Mucosa of descending colon (tissue), 3 donors: Measurements from ENCODE around the gene ACAD8. TPM values are rescaled to one million over a fixed set of nuclear protein-coding genes. Genes with fewer than 3 reads are reported as not detected.

Experiments used
- ATAC-seq: fragments of 200-7000 bp; cut with Tn5 transposase; one replicate; pipeline ENCODE4 v1.9.1; 2020; ENCODE audit warnings: mild to moderate bottlenecking, moderate library complexity
- DNase-seq, 3 donors: peaks; one replicate each; pipeline ENCODE4 v3.0.0-alpha.2; 2020
- H3K36me3 ChIP-seq: fragments of 200-600 bp; one replicate; pipeline ENCODE4 v1.8.0; 2021; ENCODE audit warnings: low read depth, mild to moderate bottlenecking
- H3K4me1 ChIP-seq: fragments of 200-600 bp; one replicate; pipeline ENCODE4 v1.8.0; 2021; ENCODE audit warnings: low read depth, mild to moderate bottlenecking
- H3K4me3 ChIP-seq: fragments of 200-600 bp; one replicate; pipeline ENCODE4 v1.8.0; 2021; ENCODE audit warnings: mild to moderate bottlenecking
- H3K9me3 ChIP-seq: fragments of 200-600 bp; one replicate; pipeline ENCODE4 v1.8.0; 2021; ENCODE audit warnings: mild to moderate bottlenecking
- intact Hi-C, 2 donors: fragments of 100-400 bp; cut with DNase I in 1 of 2; cut with micrococcal nuclease in 1 of 2; formaldehyde crosslinking; loops; one replicate each; pipeline versions ENCODE4 v1.11.0 to v1.11.1; 2022; cut with DNase I, micrococcal nuclease
- long read RNA-seq, 2 donors: library from polyadenylated mRNA; unstranded; transcript quantifications; one replicate each; pipeline ENCODE4 v2.0.0, GENCODE V29; 2019 to 2021
- total RNA-seq, 3 donors: library from RNA; stranded (reverse); fragmentation: NEBNext Ultra II Directional in 2 of 3; extraction: Animal tissue kit (Norgen Biotek cat#: 25700) in 2 of 3; gene quantifications; one replicate each; pipeline versions ENCODE4 v1.2.1 to v1.2.4, GENCODE V29; 2021 to 2023
- TF ChIP-seq, protein P1 (sequence below): fragments of 200-600 bp; IDR thresholded peaks from one replicate; pipeline ENCODE4 v1.8.0; 2022; ENCODE audit warnings: antibody characterized with exemption, mild to moderate bottlenecking
- donor health status: DM: no; HTN: no; CAD: no; lungs with moderate emphysema.
- donor health status: DM: no; HTN: no; CAD: no.
- donor health status: DM: no; HTN: yes; CAD: no.

Gene ACAD8
- total RNA-seq = 10 to 100 TPM; 24.4 to 31.1 (median 28.8) TPM
- long read RNA-seq, donor 1, transcript ACAD8-201 (11 exons, 2,249 nt) = major isoform, 14 of 45 reads
- long read RNA-seq, donor 1, partial matches to known transcripts = 1 of 45 reads
- long read RNA-seq, donor 1, other reads (novel, unspliced or antisense) = 28 of 45 reads
- long read RNA-seq, donor 2, transcript ACAD8-201 (11 exons, 2,249 nt) = major isoform, 20 of 27 reads
- long read RNA-seq, donor 2, partial matches to known transcripts = 0 of 27 reads
- long read RNA-seq, donor 2, other reads (novel, unspliced or antisense) = 5 of 27 reads

DNA sequence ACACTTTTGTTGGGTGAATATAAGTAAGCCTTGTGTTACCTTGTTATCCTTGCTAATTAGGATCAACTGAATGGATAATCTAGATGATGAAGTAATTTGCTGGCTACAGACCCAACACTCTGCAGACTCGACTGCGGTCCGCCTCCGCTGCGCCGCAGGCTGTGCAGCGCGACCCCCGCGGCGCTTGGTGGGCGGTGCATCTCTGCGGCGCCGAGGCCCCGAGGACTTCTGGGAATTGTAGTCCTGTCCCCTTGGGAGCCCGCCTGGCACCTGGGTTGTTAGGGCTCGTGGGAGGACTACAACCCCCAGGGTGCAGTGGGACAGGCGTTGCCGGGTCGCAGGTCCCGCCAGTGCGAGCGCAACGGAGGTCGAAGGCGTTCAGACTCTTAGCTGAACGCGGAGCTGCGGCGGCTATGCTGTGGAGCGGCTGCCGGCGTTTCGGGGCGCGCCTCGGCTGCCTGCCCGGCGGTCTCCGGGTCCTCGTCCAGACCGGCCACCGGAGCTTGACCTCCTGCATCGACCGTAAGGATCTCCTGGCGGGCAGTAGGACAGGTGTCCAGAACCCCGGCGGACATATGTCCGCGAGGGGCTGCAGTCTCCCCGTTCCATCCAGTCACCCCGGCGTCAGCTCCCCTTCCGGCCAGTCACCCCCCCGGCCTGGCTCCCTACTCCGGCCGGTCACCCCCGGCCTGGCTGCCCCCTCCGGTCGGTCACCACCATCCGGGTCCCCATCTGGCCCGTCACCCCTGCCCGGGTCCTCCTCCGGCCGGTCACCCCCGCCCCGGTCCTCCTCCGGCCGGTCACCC is at the start of gene ACAD8, which contains the start of gene THYN1:
Gene ACAD8 (plus strand): TSS at position 381 of the 806 bp plus-strand sequence. CDS start 33 bp downstream, at position 414.
Gene THYN1 (minus strand): TSS at position 165 of the 806 bp plus-strand sequence. CDS start 470 bp downstream, outside the sequence.
- TF ChIP-seq, protein P1, sequence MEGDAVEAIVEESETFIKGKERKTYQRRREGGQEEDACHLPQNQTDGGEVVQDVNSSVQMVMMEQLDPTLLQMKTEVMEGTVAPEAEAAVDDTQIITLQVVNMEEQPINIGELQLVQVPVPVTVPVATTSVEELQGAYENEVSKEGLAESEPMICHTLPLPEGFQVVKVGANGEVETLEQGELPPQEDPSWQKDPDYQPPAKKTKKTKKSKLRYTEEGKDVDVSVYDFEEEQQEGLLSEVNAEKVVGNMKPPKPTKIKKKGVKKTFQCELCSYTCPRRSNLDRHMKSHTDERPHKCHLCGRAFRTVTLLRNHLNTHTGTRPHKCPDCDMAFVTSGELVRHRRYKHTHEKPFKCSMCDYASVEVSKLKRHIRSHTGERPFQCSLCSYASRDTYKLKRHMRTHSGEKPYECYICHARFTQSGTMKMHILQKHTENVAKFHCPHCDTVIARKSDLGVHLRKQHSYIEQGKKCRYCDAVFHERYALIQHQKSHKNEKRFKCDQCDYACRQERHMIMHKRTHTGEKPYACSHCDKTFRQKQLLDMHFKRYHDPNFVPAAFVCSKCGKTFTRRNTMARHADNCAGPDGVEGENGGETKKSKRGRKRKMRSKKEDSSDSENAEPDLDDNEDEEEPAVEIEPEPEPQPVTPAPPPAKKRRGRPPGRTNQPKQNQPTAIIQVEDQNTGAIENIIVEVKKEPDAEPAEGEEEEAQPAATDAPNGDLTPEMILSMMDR = peak; percentile 19
- DNase-seq (peak; percentile 96 to 98 (median 97)), ATAC-seq (peak; percentile 100)
- intact Hi-C loops = no loop called here
- H3K36me3 ChIP-seq = no peaks in the 10 kb centered on the region
- peak within 1 kb of the TSS; percentile 82 for H3K4me3 ChIP-seq
- H3K9me3 ChIP-seq = no peaks in the 10 kb centered on the region
- H3K4me1 ChIP-seq = peaks cover 13% of the 10 kb centered on the region

DNA sequence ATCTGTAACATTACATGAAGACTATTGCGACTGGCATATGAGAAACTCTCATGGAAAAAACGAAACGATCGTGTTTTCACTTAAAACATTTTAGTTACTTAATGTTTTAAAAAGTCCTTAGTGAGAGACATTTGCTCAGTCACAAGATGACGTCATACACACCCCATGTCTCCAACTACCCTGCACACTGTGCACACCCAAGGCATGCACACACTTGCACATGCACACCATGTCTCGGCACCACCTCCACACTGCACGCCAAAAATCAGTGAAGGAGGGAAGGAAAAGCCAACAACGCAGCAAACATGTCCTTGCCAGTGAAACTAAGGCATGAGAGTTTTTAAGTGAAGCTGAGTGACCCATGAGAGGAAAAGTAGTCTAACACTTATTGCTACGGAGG is 47.6 kb upstream of the ACAD8 start:
- Histone ChIP-seq H3K4me3 (no peak overlapping the region), H3K4me1 (no peaks in the 10 kb centered on the region), H3K9me3 (no peaks in the 10 kb centered on the region), H3K36me3 (no peaks in the 10 kb centered on the region)
- intact Hi-C loops = no loop called here
- no peak for ATAC-seq
- TF ChIP-seq, protein P1 = no peak
- DNase-seq = no peak

DNA sequence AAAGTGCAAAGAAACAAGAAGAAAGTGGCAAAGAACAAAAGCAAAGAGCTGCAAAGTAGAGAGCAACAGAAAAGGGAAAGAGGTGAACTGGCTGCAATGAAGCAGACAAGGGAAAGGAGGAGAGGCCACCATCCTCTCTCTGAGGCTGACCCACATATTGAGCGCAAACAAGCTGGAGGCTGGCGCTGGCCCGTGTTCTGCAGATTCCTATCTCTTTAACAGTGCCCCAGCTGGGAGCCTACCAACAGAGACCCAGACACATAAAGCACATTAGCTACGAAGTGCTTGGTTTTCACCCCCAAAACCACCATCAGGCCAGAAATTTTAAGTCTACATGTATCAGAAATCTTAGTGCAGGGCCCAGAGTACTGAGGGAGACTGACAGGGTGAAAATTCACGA is 47.2 kb upstream of the ACAD8 start:
- TF ChIP-seq, protein P1 = no peak
- intact Hi-C loops = no loop called here
- no peaks in the 10 kb centered on the region for H3K36me3 ChIP-seq
- H3K4me1 ChIP-seq = no peaks in the 10 kb centered on the region
- ATAC-seq (no peak), DNase-seq (no peak)
- no peak overlapping the region for H3K4me3 ChIP-seq
- no peaks in the 10 kb centered on the region for H3K9me3 ChIP-seq

DNA sequence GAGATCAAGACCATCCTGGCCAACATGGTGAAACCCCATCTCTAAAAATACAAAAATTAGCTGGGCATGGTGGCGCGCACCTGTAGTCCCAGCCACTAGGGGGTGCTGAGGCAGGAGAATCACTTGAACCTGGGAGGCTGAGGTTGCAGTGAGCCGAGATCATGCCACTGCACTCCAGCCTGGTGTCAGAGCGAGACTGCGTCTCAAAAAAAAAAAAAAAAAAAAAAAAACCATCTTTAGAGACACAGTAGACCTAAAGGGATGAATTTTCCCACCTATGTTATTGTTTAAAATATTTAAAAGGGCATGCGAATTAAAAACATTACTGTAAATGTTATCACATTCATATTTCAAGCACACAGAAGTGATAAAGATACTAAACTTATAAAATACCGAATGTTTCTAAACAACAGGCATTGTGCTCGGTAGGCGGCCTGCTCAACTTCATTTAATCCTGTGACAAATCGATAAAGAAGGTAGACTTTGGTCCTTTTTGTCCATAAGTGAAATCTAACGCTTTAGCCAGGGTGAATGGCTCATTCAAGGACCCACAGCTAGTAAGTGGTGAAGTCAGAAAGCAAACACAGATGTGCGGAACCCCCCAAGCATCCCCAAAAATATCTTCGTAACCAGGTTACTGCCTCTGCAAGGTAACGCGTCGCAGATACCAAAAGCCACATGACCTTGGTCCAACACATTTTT is 45.7 kb upstream of the ACAD8 start:
- Histone ChIP-seq H3K4me1 (no peaks in the 10 kb centered on the region), H3K4me3 (no peak overlapping the region), H3K36me3 (no peaks in the 10 kb centered on the region), H3K9me3 (no peaks in the 10 kb centered on the region)
- intact Hi-C loops = no loop called here
- ATAC-seq (no peak), DNase-seq (peak in 2 of 3 donors; percentile 52 to 70)
- TF ChIP-seq, protein P1 = peak; percentile 83

DNA sequence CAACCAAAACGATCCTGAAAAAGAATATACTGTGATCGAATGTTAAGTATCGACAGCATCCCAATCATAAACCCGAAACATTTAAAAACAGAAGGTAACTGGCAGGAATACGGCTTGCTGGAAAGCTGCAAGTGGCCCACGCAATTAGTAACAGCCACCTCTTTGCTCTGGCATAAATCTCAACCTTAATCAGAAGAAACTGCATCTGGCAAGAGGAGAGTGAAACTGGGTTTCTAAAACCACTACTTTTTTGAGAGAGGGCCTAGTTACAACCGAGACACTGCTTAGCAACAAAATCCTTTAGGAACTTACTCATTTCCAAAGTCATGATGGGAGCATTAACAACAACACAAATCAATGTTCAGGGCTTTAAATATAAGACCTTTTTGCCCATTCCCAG is 37.5 kb upstream of the ACAD8 start:
- intact Hi-C loops = no loop called here
- no peak for ATAC-seq
- Histone ChIP-seq H3K4me1 (no peaks in the 10 kb centered on the region), H3K36me3 (no peaks in the 10 kb centered on the region), H3K9me3 (no peaks in the 10 kb centered on the region), H3K4me3 (no peak overlapping the region)
- DNase-seq = no peak
- TF ChIP-seq, protein P1 = no peak
